Erythroblast (primary cell): ENCODE measurements around the gene CRACR2A.

Experiments
- GATA1 ChIP-seq: IDR thresholded peaks from 2 replicates; pipeline ENCODE4 v1.6.1; 2011; ENCODE audit warnings: low read depth, mild to moderate bottlenecking, control low read depth, low read length, moderate library complexity
- POLR2A ChIP-seq: IDR thresholded peaks from 2 replicates; pipeline ENCODE4 v1.6.1; 2011; ENCODE audit warnings: mild to moderate bottlenecking, low read length

GRCh38 chr12:3630621-3631271, 122.2 kb downstream of the CRACR2A start:
- TF ChIP-seq POLR2A: no peak
- TF ChIP-seq GATA1: no peak
